ENCODE results near the gene NTF3.

- TF ChIP-seq POLR2AphosphoS5 (IDR thresholded peaks at IDR 0.05; ENCODE audit: low read depth, low read length) (no peak), POLR2A (IDR thresholded peaks at IDR 0.05; ENCODE audit: low read depth, low read length) (no peak), TAF1 (IDR thresholded peaks at IDR 0.05; ENCODE audit: low read depth, low read length) (no peak), SPI1 (IDR thresholded peaks at IDR 0.05; ENCODE audit: low read depth, low read length) (no peak), POU2F2 (IDR thresholded peaks at IDR 0.05; ENCODE audit: low read depth, low read length) (no peak), PAX5 (IDR thresholded peaks at IDR 0.05; ENCODE audit: insufficient read depth, low read length, severe bottlenecking) (no peak)
These were observed 93.0 kb downstream of the NTF3 start for GRCh38 chr12:5524769-5525436.
